Neural cell (in vitro differentiated cells): ENCODE results near the gene CPN1. TPM values are rescaled to one million over a fixed set of nuclear protein-coding genes. Genes with fewer than 3 reads are reported as not detected.

ENCODE experiments used
- H2AFZ ChIP-seq: fragments of 200-600, 300-800 bp; sonication (generic), shearing (Covaris generic); 2 replicates; pipeline ENCODE4 v1.6.0; 2014; ENCODE audit warnings: low read depth, mild to moderate bottlenecking, antibody characterized with exemption, low read length, moderate library complexity
- H3F3A ChIP-seq: fragments of 200-600 bp; shearing (Covaris generic); 2 replicates; pipeline ENCODE4 v1.6.1; 2016; ENCODE audit warnings: mild to moderate bottlenecking, moderate library complexity, mixed read lengths, antibody characterized with exemption, low read length; ENCODE audit not compliant: insufficient read depth, poor library complexity, severe bottlenecking
- H3K27ac ChIP-seq: fragments of 200-600, 300-800 bp; sonication (generic), shearing (Covaris generic); 2 replicates; pipeline ENCODE4 v1.5.1; 2014; ENCODE audit warnings: mild to moderate bottlenecking, low read length, moderate library complexity
- H3K27me3 ChIP-seq: fragments of 300-800, 200-600 bp; sonication (generic), shearing (Covaris generic); 2 replicates; pipeline ENCODE4 v1.6.0; 2014; ENCODE audit warnings: mild to moderate bottlenecking, low read depth, low read length, moderate library complexity; ENCODE audit not compliant: insufficient read depth
- H3K36me3 ChIP-seq: fragments of 300-800, 200-600 bp; sonication (generic), shearing (Covaris generic); 2 replicates; pipeline ENCODE4 v1.5.1; 2014; ENCODE audit warnings: mild to moderate bottlenecking, antibody characterized with exemption, low read length, moderate library complexity; ENCODE audit not compliant: insufficient read depth
- H3K4me2 ChIP-seq: fragments of 300-800, 200-600 bp; sonication (generic), shearing (Covaris generic); 2 replicates; pipeline ENCODE4 v1.6.0; 2014; ENCODE audit warnings: mild to moderate bottlenecking, low read length
- H3K4me3 ChIP-seq: fragments of 300-800, 200-600 bp; sonication (generic), shearing (Covaris generic); 2 replicates; pipeline ENCODE4 v1.5.1; 2014; ENCODE audit warnings: mild to moderate bottlenecking, low read length, moderate library complexity
- H3K79me2 ChIP-seq: fragments of 200-600 bp; shearing (Covaris generic); replicated peaks from 2 replicates; pipeline ENCODE4 v1.6.0; 2014; ENCODE audit warnings: mild to moderate bottlenecking, low read length, moderate library complexity; ENCODE audit not compliant: insufficient read depth
- H3K9ac ChIP-seq: fragments of 300-800, 200-600 bp; sonication (generic), shearing (Covaris generic); 2 replicates; pipeline ENCODE4 v1.6.1; 2016; ENCODE audit warnings: mild to moderate bottlenecking, low read length, mixed read lengths
- H3K9me2 ChIP-seq: fragments of 200-600 bp; shearing (Covaris generic); 2 replicates; pipeline ENCODE4 v1.6.1; 2016; ENCODE audit warnings: mild to moderate bottlenecking, low read length, mixed read lengths; ENCODE audit not compliant: insufficient read depth
- H3K9me3 ChIP-seq: fragments of 200-600, 300-800 bp; sonication (generic), shearing (Covaris generic); 2 replicates; pipeline ENCODE4 v1.6.1; 2016; ENCODE audit warnings: mild to moderate bottlenecking, mixed run types, low read length, moderate library complexity, mixed read lengths
- H4K20me1 ChIP-seq: fragments of 200-600 bp; shearing (Covaris generic); 2 replicates; pipeline ENCODE4 v1.6.1; 2016; ENCODE audit warnings: mild to moderate bottlenecking, mixed run types; ENCODE audit not compliant: insufficient read depth
- EP300 ChIP-seq: fragments of 450-650 bp; conservative IDR thresholded peaks from 2 replicates; pipeline ENCODE4 v1.6.1; 2014; ENCODE audit warnings: antibody characterized with exemption, mild to moderate bottlenecking, moderate library complexity; ENCODE audit not compliant: poor library complexity, severe bottlenecking
- EZH2 ChIP-seq: fragments of 200-600, 300-800 bp; shearing (Covaris generic), sonication (generic); IDR thresholded peaks from 2 replicates; pipeline ENCODE4 v1.6.1; 2014; ENCODE audit warnings: antibody characterized with exemption, low read length, borderline replicate concordance, mild to moderate bottlenecking; ENCODE audit not compliant: insufficient read depth, poor library complexity, severe bottlenecking
- MXI1 ChIP-seq: fragments of 450-650 bp; conservative IDR thresholded peaks from 2 replicates; pipeline ENCODE4 v1.6.1; 2014; ENCODE audit warnings: antibody characterized with exemption, mild to moderate bottlenecking; ENCODE audit not compliant: poor library complexity, severe bottlenecking
- POLR2AphosphoS5 ChIP-seq: IDR thresholded peaks from 2 replicates; pipeline ENCODE4 v1.6.1; 2012
- RAD21 ChIP-seq: fragments of 450-650 bp; conservative IDR thresholded peaks from 2 replicates; pipeline ENCODE4 v1.6.1; 2014; ENCODE audit warnings: antibody characterized with exemption, mild to moderate bottlenecking, moderate library complexity
- REST ChIP-seq: IDR thresholded peaks from 2 replicates; pipeline ENCODE4 v1.6.1; 2012; ENCODE audit warnings: borderline replicate concordance
- SMC3 ChIP-seq: fragments of 450-650 bp; conservative IDR thresholded peaks from 2 replicates; pipeline ENCODE4 v1.6.1; 2014; ENCODE audit warnings: antibody characterized with exemption, mild to moderate bottlenecking, moderate library complexity; ENCODE audit not compliant: poor library complexity
- TAF1 ChIP-seq: IDR thresholded peaks from 2 replicates; pipeline ENCODE4 v1.6.1; 2012; ENCODE audit warnings: low read depth
- polyA plus RNA-seq: library from polyadenylated mRNA; depleted of rRNA; stranded (reverse); fragments of >200 nt; gene quantifications from 2 replicates; pipeline ENCODE4 v1.2.3, GENCODE V29; 2014
- TF ChIP-seq, protein P1 (sequence below): fragments of 450-650 bp; IDR thresholded peaks from 2 replicates; pipeline ENCODE4 v1.5.1; 2014; ENCODE audit warnings: antibody characterized with exemption, mild to moderate bottlenecking, moderate library complexity; ENCODE audit not compliant: poor library complexity, severe bottlenecking

Gene CPN1
- polyA plus RNA-seq, 1 donor from 2014 or later: not detected

DNA sequence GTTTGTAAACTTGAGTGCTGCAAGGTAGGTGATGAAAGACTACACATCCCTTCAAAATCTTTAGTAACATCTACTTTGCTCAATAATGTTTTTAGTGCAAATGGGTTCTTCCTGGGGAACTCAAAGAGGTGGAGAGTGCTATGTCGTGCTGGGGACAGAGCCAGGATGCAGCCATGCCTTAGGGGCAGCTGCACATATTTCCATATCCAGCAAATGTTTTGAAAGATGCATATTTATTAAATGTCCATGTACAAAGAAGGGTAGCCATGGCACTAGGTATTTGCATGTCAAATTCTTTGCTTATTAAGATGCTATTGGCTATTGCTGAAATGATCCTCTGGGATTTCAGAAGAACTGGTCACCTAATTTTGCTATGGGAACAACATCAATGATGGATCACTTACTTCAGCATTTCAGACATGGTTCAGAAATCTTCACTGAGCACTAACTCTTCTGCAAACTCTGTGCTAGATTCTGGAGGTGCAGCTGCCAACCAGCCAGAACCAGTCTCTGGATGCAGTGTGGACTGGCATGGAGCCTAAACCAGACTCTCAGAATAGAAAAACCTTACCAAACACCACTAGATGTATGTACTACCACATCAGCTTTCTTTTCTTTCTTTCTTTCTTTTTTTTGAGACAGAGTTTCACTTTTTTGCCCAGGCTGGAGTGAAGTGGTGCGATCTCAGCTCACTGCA lies 40.2 kb downstream of the CPN1 start:
- Histone ChIP-seq H3K79me2 (no peaks in the 10 kb centered on the region), H3K9me3 (no peaks in the 10 kb centered on the region)

DNA sequence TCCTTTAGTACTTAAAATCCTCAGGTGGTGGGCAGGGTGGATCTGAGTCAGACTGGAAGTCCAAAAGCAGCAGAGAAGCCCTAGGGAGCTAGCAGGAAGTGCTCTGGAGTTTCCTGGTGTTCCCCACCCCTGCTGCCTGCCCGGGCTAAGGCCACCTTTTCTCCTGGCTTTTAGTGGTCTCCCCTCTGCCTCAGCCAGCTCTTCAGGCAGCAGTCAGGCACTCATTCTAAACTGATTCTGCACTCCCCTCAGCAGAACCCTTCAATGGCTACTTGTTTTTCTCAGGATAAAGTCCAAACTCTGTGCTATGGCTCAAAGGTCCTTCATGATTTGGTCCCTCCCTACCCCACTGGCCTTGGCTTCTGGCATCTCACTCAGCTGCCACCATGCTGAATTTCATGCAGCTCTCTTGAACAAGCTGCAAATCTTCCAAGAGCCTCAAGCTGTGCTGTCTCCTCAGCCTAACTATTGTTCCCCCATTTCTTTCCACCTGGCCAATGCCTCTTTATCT lies 43.1 kb downstream of the CPN1 start:
- no peaks in the 10 kb centered on the region for H3K79me2 ChIP-seq
- no peaks in the 10 kb centered on the region for H3K9me2 ChIP-seq
- H3K36me3 ChIP-seq: no peaks in the 10 kb centered on the region

More for the DNA sequence above, 40.2 kb downstream of the CPN1 start:
- H2AFZ ChIP-seq: no peak overlapping the region
- TF ChIP-seq TAF1 (no peak), EP300 (no peak), POLR2AphosphoS5 (no peak), MXI1 (no peak), RAD21 (no peak), EZH2 (no peak)
- TF ChIP-seq, protein P1, sequence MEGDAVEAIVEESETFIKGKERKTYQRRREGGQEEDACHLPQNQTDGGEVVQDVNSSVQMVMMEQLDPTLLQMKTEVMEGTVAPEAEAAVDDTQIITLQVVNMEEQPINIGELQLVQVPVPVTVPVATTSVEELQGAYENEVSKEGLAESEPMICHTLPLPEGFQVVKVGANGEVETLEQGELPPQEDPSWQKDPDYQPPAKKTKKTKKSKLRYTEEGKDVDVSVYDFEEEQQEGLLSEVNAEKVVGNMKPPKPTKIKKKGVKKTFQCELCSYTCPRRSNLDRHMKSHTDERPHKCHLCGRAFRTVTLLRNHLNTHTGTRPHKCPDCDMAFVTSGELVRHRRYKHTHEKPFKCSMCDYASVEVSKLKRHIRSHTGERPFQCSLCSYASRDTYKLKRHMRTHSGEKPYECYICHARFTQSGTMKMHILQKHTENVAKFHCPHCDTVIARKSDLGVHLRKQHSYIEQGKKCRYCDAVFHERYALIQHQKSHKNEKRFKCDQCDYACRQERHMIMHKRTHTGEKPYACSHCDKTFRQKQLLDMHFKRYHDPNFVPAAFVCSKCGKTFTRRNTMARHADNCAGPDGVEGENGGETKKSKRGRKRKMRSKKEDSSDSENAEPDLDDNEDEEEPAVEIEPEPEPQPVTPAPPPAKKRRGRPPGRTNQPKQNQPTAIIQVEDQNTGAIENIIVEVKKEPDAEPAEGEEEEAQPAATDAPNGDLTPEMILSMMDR: no peak
- H3K4me2 ChIP-seq: no peak overlapping the region
- no peaks in the 10 kb centered on the region for H3K9me2 ChIP-seq
- H3K27ac ChIP-seq: no peak overlapping the region
- H3K27me3 ChIP-seq: no peaks in the 10 kb centered on the region
- no peak overlapping the region for H3K4me3 ChIP-seq
- no peak overlapping the region for H3K9ac ChIP-seq
- H4K20me1 ChIP-seq: no peaks in the 10 kb centered on the region
- H3K36me3 ChIP-seq: no peaks in the 10 kb centered on the region
- no peaks in the 10 kb centered on the region for H3F3A ChIP-seq

More for the DNA sequence above, 43.1 kb downstream of the CPN1 start:
- H4K20me1 ChIP-seq: no peaks in the 10 kb centered on the region
- H3K9ac ChIP-seq: no peak overlapping the region
- H3K27me3 ChIP-seq: no peaks in the 10 kb centered on the region
- H3K4me3 ChIP-seq: no peak overlapping the region
- no peaks in the 10 kb centered on the region for H3K9me3 ChIP-seq
- TF ChIP-seq TAF1: no peak
- TF ChIP-seq, protein P1: no peak
- no peak for TF ChIP-seq EZH2
- TF ChIP-seq MXI1: no peak
- TF ChIP-seq RAD21: no peak
- TF ChIP-seq REST: no peak
- no peak for TF ChIP-seq SMC3
- TF ChIP-seq EP300: no peak
- no peak for TF ChIP-seq POLR2AphosphoS5
- H3K4me2 ChIP-seq: no peak overlapping the region
- no peak overlapping the region for H2AFZ ChIP-seq
- no peak overlapping the region for H3K27ac ChIP-seq
- no peaks in the 10 kb centered on the region for H3F3A ChIP-seq
